HepG2 (cell line): ENCODE measurements around the gene GNAS-AS1.

Source experiments
- EZH2 ChIP-seq: conservative IDR thresholded peaks from 2 replicates; pipeline ENCODE4 v1.6.1; 2012; ENCODE audit warnings: mild to moderate bottlenecking, low read depth, low read length, moderate library complexity
- NR2F2 ChIP-seq: IDR thresholded peaks from 2 replicates; pipeline ENCODE4 v1.6.1; 2012; ENCODE audit warnings: low read depth, inconsistent platforms, borderline replicate concordance
- RXRA ChIP-seq: sonication (generic); formaldehyde crosslinking; IDR thresholded peaks from 2 replicates; pipeline ENCODE4 v1.5.1; 2020; ENCODE audit warnings: missing genetic modification reagents

DNA sequence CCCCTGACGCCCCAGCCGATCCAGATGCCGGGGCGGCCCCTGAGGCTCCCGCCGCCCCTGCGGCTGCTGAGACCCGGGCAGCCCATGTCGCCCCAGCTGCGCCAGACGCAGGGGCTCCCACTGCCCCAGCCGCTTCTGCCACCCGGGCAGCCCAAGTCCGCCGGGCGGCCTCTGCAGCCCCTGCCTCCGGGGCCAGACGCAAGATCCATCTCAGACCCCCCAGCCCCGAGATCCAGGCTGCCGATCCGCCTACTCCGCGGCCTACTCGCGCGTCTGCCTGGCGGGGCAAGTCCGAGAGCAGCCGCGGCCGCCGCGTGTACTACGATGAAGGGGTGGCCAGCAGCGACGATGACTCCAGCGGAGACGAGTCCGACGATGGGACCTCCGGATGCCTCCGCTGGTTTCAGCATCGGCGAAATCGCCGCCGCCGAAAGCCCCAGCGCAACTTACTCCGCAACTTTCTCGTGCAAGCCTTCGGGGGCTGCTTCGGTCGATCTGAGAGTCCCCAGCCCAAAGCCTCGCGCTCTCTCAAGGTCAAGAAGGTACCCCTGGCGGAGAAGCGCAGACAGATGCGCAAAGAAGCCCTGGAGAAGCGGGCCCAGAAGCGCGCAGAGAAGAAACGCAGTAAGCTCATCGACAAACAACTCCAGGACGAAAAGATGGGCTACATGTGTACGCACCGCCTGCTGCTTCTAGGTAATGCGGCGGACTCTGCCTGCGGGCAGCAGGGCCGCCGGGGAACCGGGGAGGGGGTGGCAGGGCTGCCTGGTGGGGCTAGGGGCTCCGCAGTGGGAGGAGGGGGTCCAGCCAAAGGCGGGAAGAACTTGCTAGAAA, 4.2 kb upstream of the GNAS-AS1 start:
- TF ChIP-seq NR2F2 (no peak), RXRA (no peak), EZH2 (no peak)
